Stimulated activated CD8-positive, alpha-beta memory T cell treated with anti-CD3 and anti-CD28 coated beads, Interleukin-15, amount 100 ng/mL, for 4 hours (primary cell): ENCODE results near the gene ST6GALNAC1.
"Not testable (repeated sequence)": the region's sequence is repeated elsewhere in the genome, so short reads cannot be mapped to it uniquely, and the experiment has no call there.

Experiments used
- DNase-seq, 2 donors: peaks; one replicate each; pipeline ENCODE4 v3.0.0-alpha.2; 2020; ENCODE audit warnings: low read depth in 2 of 2

ST6GALNAC1 gene

GRCh38 chr17:76642994-76643393 is 563 bp downstream of the ST6GALNAC1 start:
- no peak for DNase-seq

- no peak for DNase-seq
Observed at GRCh38 chr17:76642032-76642561, 1.5 kb downstream of the ST6GALNAC1 start.

- DNase-seq = no peak
Observed at GRCh38 chr17:76641501-76641900, 2.1 kb downstream of the ST6GALNAC1 start.

GRCh38 chr17:76640550-76641380 is 2.8 kb downstream of the ST6GALNAC1 start:
- no peak for DNase-seq

- no peak for DNase-seq
Observed at GRCh38 chr17:76638263-76638662, 5.3 kb downstream of the ST6GALNAC1 start.

GRCh38 chr17:76636486-76637206 is 6.9 kb downstream of the ST6GALNAC1 start:
- DNase-seq = not testable (repeated sequence)

- DNase-seq = no peak
Observed at GRCh38 chr17:76635659-76636360, 7.7 kb downstream of the ST6GALNAC1 start.

- DNase-seq = no peak
Observed at GRCh38 chr17:76635039-76635438, 8.5 kb downstream of the ST6GALNAC1 start.

- no peak for DNase-seq
Observed at GRCh38 chr17:76633628-76634328, 9.8 kb downstream of the ST6GALNAC1 start.

GRCh38 chr17:76631821-76632565 is 11.6 kb downstream of the ST6GALNAC1 start:
- no peak for DNase-seq

- DNase-seq = no peak
Observed at GRCh38 chr17:76630151-76630550, 13.4 kb downstream of the ST6GALNAC1 start.

- no peak for DNase-seq
Observed at GRCh38 chr17:76627510-76627909, 16.0 kb downstream of the ST6GALNAC1 start.

GRCh38 chr17:76626442-76626841 is 17.1 kb downstream of the ST6GALNAC1 start:
- DNase-seq = no peak

GRCh38 chr17:76625496-76625895 is 18.1 kb downstream of the ST6GALNAC1 start:
- DNase-seq = no peak

- peak; percentile 46 to 48 for DNase-seq
Observed at GRCh38 chr17:76623271-76624146, 20.0 kb downstream of the ST6GALNAC1 start.

- DNase-seq = no peak
Observed at GRCh38 chr17:76617838-76618237, 25.7 kb downstream of the ST6GALNAC1 start.

GRCh38 chr17:76614912-76615617 is 28.5 kb downstream of the ST6GALNAC1 start:
- no peak for DNase-seq

GRCh38 chr17:76614064-76614759 is 29.3 kb downstream of the ST6GALNAC1 start:
- not testable (repeated sequence) for DNase-seq
